Measurements from ENCODE around the gene COPS6. TPM values are rescaled to one million over a fixed set of nuclear protein-coding genes. Genes with fewer than 3 reads are reported as not detected.

COPS6 gene
- polyA plus RNA-seq, 1 experiment: 265 TPM

- Histone ChIP-seq H3K4me3 (ENCODE audit: low read depth, low read length) (peak within 1 kb of the TSS; percentile 85), H3K27me3 (ENCODE audit: control insufficient read depth, insufficient read depth, low read length) (no peaks in the 10 kb centered on the region), H3K9me3 (ENCODE audit: control insufficient read depth, insufficient read depth, low read length) (no peaks in the 10 kb centered on the region), H3K27ac (ENCODE audit: low read depth, low read length) (peak within 1 kb of the TSS; percentile 99)
- CTCF ChIA-PET: interaction anchor here (11.8 kb wide), 1 partner anchor 56 kb away, joined by 174 read pairs; no protein-coding TSS in a partner anchor
- peak; percentile 32; the same call in 1 of the 2 replicates for TF ChIP-seq CTCF (IDR thresholded peaks at IDR 0.05; ENCODE audit: low read depth, low read length)
- POLR2A ChIA-PET: interaction anchor here (0.6 to 1.7 kb wide), 7 partner anchors 14 to 130 kb away, joined by 3 to 7 read pairs (median 3); partner anchors contain the start of genes TRIM4, ZKSCAN1 and ZNF3
- DNase-seq (ENCODE audit: low read depth, low spot score): peak; percentile 62
Observed at GRCh38 chr7:100049441-100050291, 39.1 kb upstream of the COPS6 start, which contains the start of gene ZSCAN21. TSS of gene ZSCAN21 (plus strand) at chr7:100049774. CDS start at chr7:100057007, 7,233 bp downstream.

- no peak overlapping the region for H3K27ac ChIP-seq (ENCODE audit: low read depth, low read length)
- H3K27me3 ChIP-seq (ENCODE audit: control insufficient read depth, insufficient read depth, low read length): no peaks in the 10 kb centered on the region
- POLR2A ChIA-PET: no interaction called here
- no peak for DNase-seq (ENCODE audit: low read depth, low spot score)
- no peaks in the 10 kb centered on the region for H3K9me3 ChIP-seq (ENCODE audit: control insufficient read depth, insufficient read depth, low read length)
- TF ChIP-seq CTCF (IDR thresholded peaks at IDR 0.05; ENCODE audit: low read depth, low read length): no peak
- CTCF ChIA-PET: interaction anchor here (1.1 to 11.8 kb wide), 5 partner anchors 16 to 138 kb away, joined by 3 to 174 read pairs (median 7); no protein-coding TSS in a partner anchor
- no peak overlapping the region for H3K4me3 ChIP-seq (ENCODE audit: low read depth, low read length)
Observed at GRCh38 chr7:100051611-100052010, 37.2 kb upstream of the COPS6 start.

- TF ChIP-seq CTCF (IDR thresholded peaks at IDR 0.05; ENCODE audit: low read depth, low read length): peak; percentile 38
- ChIA-PET POLR2A (interaction anchor here (0.6 to 0.8 kb wide), 2 partner anchors 14 to 59 kb away, joined by 3 to 13 read pairs; no protein-coding TSS in a partner anchor), CTCF (interaction anchor here (0.6 to 11.8 kb wide), 12 partner anchors 10 to 1292 kb away, joined by 3 to 174 read pairs (median 4); partner anchors contain the start of gene ZKSCAN1)
- H3K9me3 ChIP-seq (ENCODE audit: control insufficient read depth, insufficient read depth, low read length): no peaks in the 10 kb centered on the region
- DNase-seq (ENCODE audit: low read depth, low spot score): peak; percentile 65
- H3K4me3 ChIP-seq (ENCODE audit: low read depth, low read length): no peak overlapping the region
- H3K27me3 ChIP-seq (ENCODE audit: control insufficient read depth, insufficient read depth, low read length): no peaks in the 10 kb centered on the region
- no peak overlapping the region for H3K27ac ChIP-seq (ENCODE audit: low read depth, low read length)
Observed at GRCh38 chr7:100053215-100053614, 35.6 kb upstream of the COPS6 start.

GRCh38 chr7:100057006-100057405 lies 31.8 kb upstream of the COPS6 start:
- no peaks in the 10 kb centered on the region for H3K27me3 ChIP-seq (ENCODE audit: control insufficient read depth, insufficient read depth, low read length)
- H3K27ac ChIP-seq (ENCODE audit: low read depth, low read length): peak overlapping the region; percentile 11
- ChIA-PET POLR2A (no interaction called here), CTCF (interaction anchor here (1.7 to 11.8 kb wide), 3 partner anchors 63 to 149 kb away, joined by 4 to 174 read pairs (median 6); no protein-coding TSS in a partner anchor)
- TF ChIP-seq CTCF (IDR thresholded peaks at IDR 0.05; ENCODE audit: low read depth, low read length): no peak
- no peak overlapping the region for H3K4me3 ChIP-seq (ENCODE audit: low read depth, low read length)
- DNase-seq (ENCODE audit: low read depth, low spot score): no peak
- H3K9me3 ChIP-seq (ENCODE audit: control insufficient read depth, insufficient read depth, low read length): no peaks in the 10 kb centered on the region

Data from AG04450 (cell line).